HepG2 (cell line): Measurements from ENCODE around the gene GANC. TPM values are rescaled to one million over a fixed set of nuclear protein-coding genes. Genes with fewer than 3 reads are reported as not detected.

ENCODE experiments used
- ATF7 ChIP-seq, 2 experiments: fragments of 450-650 bp in 1 of 2; sonication (generic) in 1 of 2; formaldehyde crosslinking in 1 of 2; IDR thresholded peaks; 2 replicates each; pipeline versions ENCODE4 v1.4.0 to v1.6.1; 2016 to 2020; ENCODE audit warnings: antibody characterized with exemption in 1 of 2, mild to moderate bottlenecking in 1 of 2, missing genetic modification reagents in 1 of 2
- CBX1 ChIP-seq: IDR thresholded peaks from one replicate; pipeline ENCODE4 v1.6.1; 2016; ENCODE audit warnings: antibody characterized with exemption, low read depth
- FLYWCH1 ChIP-seq: sonication (generic); formaldehyde crosslinking; IDR thresholded peaks from 2 replicates; pipeline ENCODE4 v1.8.1; 2023; ENCODE audit warnings: mild to moderate bottlenecking, missing genetic modification reagents
- GTF2F1 ChIP-seq: fragments of 150-350 bp; IDR thresholded peaks from 2 replicates; pipeline ENCODE4 v1.6.1; 2014; ENCODE audit warnings: low read length
- PHF20 ChIP-seq: sonication (generic); formaldehyde crosslinking; IDR thresholded peaks from 2 replicates; pipeline ENCODE4 v1.5.0; 2020; ENCODE audit warnings: mild to moderate bottlenecking, missing genetic modification reagents
- POGZ ChIP-seq: sonication (generic); formaldehyde crosslinking; IDR thresholded peaks from 2 replicates; pipeline ENCODE4 v1.4.0; 2020; ENCODE audit warnings: mild to moderate bottlenecking, missing genetic modification reagents
- RFX3 ChIP-seq: IDR thresholded peaks from 2 replicates; pipeline ENCODE4 v1.6.1; 2016; ENCODE audit warnings: missing biosample characterization, missing genetic modification reagents
- SCMH1 ChIP-seq: sonication (generic); formaldehyde crosslinking; IDR thresholded peaks from 2 replicates; pipeline ENCODE4 v1.9.0; 2021; ENCODE audit warnings: missing genetic modification reagents, mild to moderate bottlenecking, borderline replicate concordance
- ZBTB3 ChIP-seq: sonication (generic); formaldehyde crosslinking; IDR thresholded peaks from 2 replicates; pipeline ENCODE4 v1.4.0; 2020; ENCODE audit warnings: low read depth, mild to moderate bottlenecking, moderate library complexity, missing genetic modification reagents, borderline replicate concordance
- ZNF207 ChIP-seq: fragments of 450-650 bp; IDR thresholded peaks from 2 replicates; pipeline ENCODE4 v1.6.1; 2016; ENCODE audit warnings: antibody characterized with exemption, borderline replicate concordance
- ZNF460 ChIP-seq: sonication (generic); formaldehyde crosslinking; IDR thresholded peaks from 2 replicates; pipeline ENCODE4 v1.5.1; 2020; ENCODE audit warnings: missing genetic modification reagents, mild to moderate bottlenecking, borderline replicate concordance
- ZNF629 ChIP-seq: sonication (generic); formaldehyde crosslinking; conservative IDR thresholded peaks from 2 replicates; pipeline ENCODE4 v1.5.0; 2020; ENCODE audit warnings: missing genetic modification reagents
- polyA plus RNA-seq, 8 experiments: library from polyadenylated mRNA; depleted of rRNA in 3 of 8; stranded (reverse) in 7 of 8; unstranded in 1 of 8; fragments of >200 nt; fragmentation: Illumina TruSeq in 4 of 8; extraction: Trizol in 4 of 8; gene quantifications; 2 replicates each; pipeline versions ENCODE4 v1.2.1 to v1.2.3, GENCODE V29; 2011 to 2016; ENCODE audit warnings: low read depth in 4 of 8, missing spikeins in 1 of 8, mixed read lengths in 1 of 8; ENCODE audit not compliant: insufficient read depth in 1 of 8
- total RNA-seq, 5 experiments: library from RNA; depleted of rRNA; stranded (reverse); fragments of >200 nt; fragmentation: Illumina TruSeq; extraction: Trizol; gene quantifications; 2 replicates each; pipeline ENCODE4 v1.2.3, GENCODE V29; 2016; ENCODE audit warnings: low read depth in 1 of 5
- TF ChIP-seq, protein P1 (sequence below): IDR thresholded peaks from 2 replicates; pipeline ENCODE4 v1.6.1; 2016; ENCODE audit warnings: missing genetic modification reagents, missing compliant biosample characterization
- TF ChIP-seq, protein P2 (sequence below): sonication (generic); formaldehyde crosslinking; IDR thresholded peaks from 2 replicates; pipeline ENCODE4 v1.8.0; 2022; ENCODE audit warnings: missing genetic modification reagents, mild to moderate bottlenecking, inconsistent platforms, borderline replicate concordance
- TF ChIP-seq, protein P3 (sequence below): sonication (generic); formaldehyde crosslinking; IDR thresholded peaks from 2 replicates; pipeline ENCODE4 v1.4.0; 2020; ENCODE audit warnings: missing genetic modification reagents, borderline replicate concordance
- TF ChIP-seq, protein P4 (sequence below): sonication (generic); formaldehyde crosslinking; conservative IDR thresholded peaks from 2 replicates; pipeline ENCODE4 v1.4.0; 2020; ENCODE audit warnings: missing genetic modification reagents
- TF ChIP-seq, protein P5 (sequence below): sonication (generic); formaldehyde crosslinking; IDR thresholded peaks from 2 replicates; pipeline ENCODE4 v1.9.0; 2021; ENCODE audit warnings: missing genetic modification reagents, borderline replicate concordance
- TF ChIP-seq, protein P6 (sequence below): sonication (generic); formaldehyde crosslinking; IDR thresholded peaks from 2 replicates; pipeline ENCODE4 v1.9.0; 2022; ENCODE audit warnings: low read depth, missing genetic modification reagents

GANC gene
- total and polyA plus RNA-seq, 2 of the 13 experiments (the other 11 are each of a cell fraction or from before 2014, with no cell fraction given), result 17.0 to 21.0 TPM

DNA sequence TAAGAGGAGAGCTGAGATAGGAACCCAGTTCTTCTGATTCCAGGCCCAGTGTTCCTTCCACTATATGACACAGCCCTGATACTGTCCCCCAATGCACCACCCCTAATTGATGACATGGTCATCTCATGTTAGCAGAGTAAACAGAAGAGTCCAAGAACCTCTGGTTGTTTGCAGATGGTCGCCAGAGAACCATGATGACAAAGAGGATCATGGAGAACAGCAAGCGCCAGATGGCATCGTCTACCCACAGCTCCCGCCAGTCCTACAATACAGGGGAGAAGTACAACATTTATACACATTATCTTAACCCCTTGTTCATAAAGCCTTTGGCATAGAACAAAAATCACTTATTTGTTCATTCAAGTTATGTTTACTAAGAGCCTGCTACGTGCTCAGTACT lies 46.4 kb upstream of the GANC start (continued):
- TF ChIP-seq ZNF460 (CRISPR knock-in tag) (no peak), GTF2F1 (no peak), CBX1 (no peak), ZBTB3 (CRISPR knock-in tag) (no peak), PHF20 (CRISPR knock-in tag) (no peak), SCMH1 (CRISPR knock-in tag) (no peak), ZNF629 (CRISPR knock-in tag) (no peak), RFX3 (CRISPR knock-in tag) (no peak), FLYWCH1 (no peak), POGZ (CRISPR knock-in tag) (peak; percentile 83), ZNF207 (no peak), ATF7 (IDR thresholded peaks at IDR 0.05) (no peak), ATF7 (CRISPR knock-in tag; IDR thresholded peaks at IDR 0.05) (no peak)
- TF ChIP-seq, protein P1, sequence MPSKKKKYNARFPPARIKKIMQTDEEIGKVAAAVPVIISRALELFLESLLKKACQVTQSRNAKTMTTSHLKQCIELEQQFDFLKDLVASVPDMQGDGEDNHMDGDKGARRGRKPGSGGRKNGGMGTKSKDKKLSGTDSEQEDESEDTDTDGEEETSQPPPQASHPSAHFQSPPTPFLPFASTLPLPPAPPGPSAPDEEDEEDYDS (CRISPR knock-in tag), result no peak
- TF ChIP-seq, protein P2, sequence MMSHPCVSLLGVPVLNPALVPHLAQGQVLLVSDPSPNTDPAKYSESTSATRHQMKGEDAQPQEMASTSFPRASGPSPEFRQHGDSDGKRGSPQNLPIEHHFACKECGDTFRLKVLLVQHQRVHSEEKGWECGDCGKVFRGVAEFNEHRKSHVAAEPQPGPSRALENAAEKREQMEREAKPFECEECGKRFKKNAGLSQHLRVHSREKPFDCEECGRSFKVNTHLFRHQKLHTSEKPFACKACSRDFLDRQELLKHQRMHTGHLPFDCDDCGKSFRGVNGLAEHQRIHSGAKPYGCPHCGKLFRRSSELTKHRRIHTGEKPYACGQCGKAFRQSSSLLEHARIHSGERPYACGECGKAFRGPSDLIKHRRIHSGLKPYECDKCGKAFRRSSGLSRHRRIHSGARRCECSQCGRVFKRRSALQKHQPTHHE (CRISPR knock-in tag), result no peak
- TF ChIP-seq, protein P3, sequence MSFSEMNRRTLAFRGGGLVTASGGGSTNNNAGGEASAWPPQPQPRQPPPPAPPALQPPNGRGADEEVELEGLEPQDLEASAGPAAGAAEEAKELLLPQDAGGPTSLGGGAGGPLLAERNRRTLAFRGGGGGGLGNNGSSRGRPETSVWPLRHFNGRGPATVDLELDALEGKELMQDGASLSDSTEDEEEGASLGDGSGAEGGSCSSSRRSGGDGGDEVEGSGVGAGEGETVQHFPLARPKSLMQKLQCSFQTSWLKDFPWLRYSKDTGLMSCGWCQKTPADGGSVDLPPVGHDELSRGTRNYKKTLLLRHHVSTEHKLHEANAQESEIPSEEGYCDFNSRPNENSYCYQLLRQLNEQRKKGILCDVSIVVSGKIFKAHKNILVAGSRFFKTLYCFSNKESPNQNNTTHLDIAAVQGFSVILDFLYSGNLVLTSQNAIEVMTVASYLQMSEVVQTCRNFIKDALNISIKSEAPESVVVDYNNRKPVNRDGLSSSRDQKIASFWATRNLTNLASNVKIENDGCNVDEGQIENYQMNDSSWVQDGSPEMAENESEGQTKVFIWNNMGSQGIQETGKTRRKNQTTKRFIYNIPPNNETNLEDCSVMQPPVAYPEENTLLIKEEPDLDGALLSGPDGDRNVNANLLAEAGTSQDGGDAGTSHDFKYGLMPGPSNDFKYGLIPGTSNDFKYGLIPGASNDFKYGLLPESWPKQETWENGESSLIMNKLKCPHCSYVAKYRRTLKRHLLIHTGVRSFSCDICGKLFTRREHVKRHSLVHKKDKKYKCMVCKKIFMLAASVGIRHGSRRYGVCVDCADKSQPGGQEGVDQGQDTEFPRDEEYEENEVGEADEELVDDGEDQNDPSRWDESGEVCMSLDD (CRISPR knock-in tag), result no peak
- TF ChIP-seq, protein P4, sequence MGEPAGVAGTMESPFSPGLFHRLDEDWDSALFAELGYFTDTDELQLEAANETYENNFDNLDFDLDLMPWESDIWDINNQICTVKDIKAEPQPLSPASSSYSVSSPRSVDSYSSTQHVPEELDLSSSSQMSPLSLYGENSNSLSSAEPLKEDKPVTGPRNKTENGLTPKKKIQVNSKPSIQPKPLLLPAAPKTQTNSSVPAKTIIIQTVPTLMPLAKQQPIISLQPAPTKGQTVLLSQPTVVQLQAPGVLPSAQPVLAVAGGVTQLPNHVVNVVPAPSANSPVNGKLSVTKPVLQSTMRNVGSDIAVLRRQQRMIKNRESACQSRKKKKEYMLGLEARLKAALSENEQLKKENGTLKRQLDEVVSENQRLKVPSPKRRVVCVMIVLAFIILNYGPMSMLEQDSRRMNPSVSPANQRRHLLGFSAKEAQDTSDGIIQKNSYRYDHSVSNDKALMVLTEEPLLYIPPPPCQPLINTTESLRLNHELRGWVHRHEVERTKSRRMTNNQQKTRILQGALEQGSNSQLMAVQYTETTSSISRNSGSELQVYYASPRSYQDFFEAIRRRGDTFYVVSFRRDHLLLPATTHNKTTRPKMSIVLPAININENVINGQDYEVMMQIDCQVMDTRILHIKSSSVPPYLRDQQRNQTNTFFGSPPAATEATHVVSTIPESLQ, result no peak
- TF ChIP-seq, protein P5, sequence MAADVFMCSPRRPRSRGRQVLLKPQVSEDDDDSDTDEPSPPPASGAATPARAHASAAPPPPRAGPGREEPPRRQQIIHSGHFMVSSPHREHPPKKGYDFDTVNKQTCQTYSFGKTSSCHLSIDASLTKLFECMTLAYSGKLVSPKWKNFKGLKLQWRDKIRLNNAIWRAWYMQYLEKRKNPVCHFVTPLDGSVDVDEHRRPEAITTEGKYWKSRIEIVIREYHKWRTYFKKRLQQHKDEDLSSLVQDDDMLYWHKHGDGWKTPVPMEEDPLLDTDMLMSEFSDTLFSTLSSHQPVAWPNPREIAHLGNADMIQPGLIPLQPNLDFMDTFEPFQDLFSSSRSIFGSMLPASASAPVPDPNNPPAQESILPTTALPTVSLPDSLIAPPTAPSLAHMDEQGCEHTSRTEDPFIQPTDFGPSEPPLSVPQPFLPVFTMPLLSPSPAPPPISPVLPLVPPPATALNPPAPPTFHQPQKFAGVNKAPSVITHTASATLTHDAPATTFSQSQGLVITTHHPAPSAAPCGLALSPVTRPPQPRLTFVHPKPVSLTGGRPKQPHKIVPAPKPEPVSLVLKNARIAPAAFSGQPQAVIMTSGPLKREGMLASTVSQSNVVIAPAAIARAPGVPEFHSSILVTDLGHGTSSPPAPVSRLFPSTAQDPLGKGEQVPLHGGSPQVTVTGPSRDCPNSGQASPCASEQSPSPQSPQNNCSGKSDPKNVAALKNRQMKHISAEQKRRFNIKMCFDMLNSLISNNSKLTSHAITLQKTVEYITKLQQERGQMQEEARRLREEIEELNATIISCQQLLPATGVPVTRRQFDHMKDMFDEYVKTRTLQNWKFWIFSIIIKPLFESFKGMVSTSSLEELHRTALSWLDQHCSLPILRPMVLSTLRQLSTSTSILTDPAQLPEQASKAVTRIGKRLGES, result no peak
- TF ChIP-seq, protein P6, sequence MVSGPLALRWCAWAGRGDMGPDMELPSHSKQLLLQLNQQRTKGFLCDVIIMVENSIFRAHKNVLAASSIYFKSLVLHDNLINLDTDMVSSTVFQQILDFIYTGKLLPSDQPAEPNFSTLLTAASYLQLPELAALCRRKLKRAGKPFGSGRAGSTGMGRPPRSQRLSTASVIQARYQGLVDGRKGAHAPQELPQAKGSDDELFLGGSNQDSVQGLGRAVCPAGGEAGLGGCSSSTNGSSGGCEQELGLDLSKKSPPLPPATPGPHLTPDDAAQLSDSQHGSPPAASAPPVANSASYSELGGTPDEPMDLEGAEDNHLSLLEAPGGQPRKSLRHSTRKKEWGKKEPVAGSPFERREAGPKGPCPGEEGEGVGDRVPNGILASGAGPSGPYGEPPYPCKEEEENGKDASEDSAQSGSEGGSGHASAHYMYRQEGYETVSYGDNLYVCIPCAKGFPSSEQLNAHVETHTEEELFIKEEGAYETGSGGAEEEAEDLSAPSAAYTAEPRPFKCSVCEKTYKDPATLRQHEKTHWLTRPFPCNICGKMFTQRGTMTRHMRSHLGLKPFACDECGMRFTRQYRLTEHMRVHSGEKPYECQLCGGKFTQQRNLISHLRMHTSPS (CRISPR knock-in tag), result no peak
